AG04450 (cell line): ENCODE results near the gene ADAMTS2. TPM values are rescaled to one million over a fixed set of nuclear protein-coding genes. Genes with fewer than 3 reads are reported as not detected.

ENCODE experiments used
- CTCF ChIA-PET: fragments of 300-600, 350-600 bp; formaldehyde crosslinking; extraction: SDS; loops from one replicate; lab custom pipeline; 2022; ENCODE audit warnings: antibody characterized with exemption, inconsistent platforms; lab: Charles Lee
- POLR2A ChIA-PET: fragments of 350-600 bp; formaldehyde crosslinking; extraction: SDS; loops from one replicate; lab custom pipeline; 2021; ENCODE audit warnings: antibody characterized with exemption, inconsistent platforms; lab: Yijun Ruan, JAX
- DNase-seq: peaks from one replicate; pipeline ENCODE4 v3.0.0-alpha.2; 2011; ENCODE audit warnings: low read depth, low spot score
- H3K27ac ChIP-seq: one replicate; pipeline ENCODE4 v1.5.1; 2012; ENCODE audit warnings: low read depth, low read length, control low read depth
- H3K27me3 ChIP-seq: one replicate; pipeline ENCODE4 v1.6.0; 2012; ENCODE audit warnings: low read length; ENCODE audit not compliant: control insufficient read depth, insufficient read depth
- H3K4me3 ChIP-seq: 2 replicates; pipeline ENCODE4 v1.5.1; 2011; ENCODE audit warnings: mild to moderate bottlenecking, low read depth, low read length, control low read depth
- H3K9me3 ChIP-seq: 2 replicates; pipeline ENCODE4 v1.5.1; 2012; ENCODE audit warnings: low read length; ENCODE audit not compliant: control insufficient read depth, insufficient read depth
- CTCF ChIP-seq: IDR thresholded peaks from 2 replicates; pipeline ENCODE4 v1.5.1; 2011; ENCODE audit warnings: low read depth, low read length, control low read depth, inconsistent platforms
- polyA plus RNA-seq: library from polyadenylated mRNA; depleted of rRNA; stranded (reverse); fragments of >200 nt; gene quantifications from 2 replicates; pipeline ENCODE4 v1.2.3, GENCODE V29; 2011

The ADAMTS2 gene
- polyA plus RNA-seq, 1 experiment, result 22.6 TPM

- ChIA-PET CTCF (interaction anchor here (1.5 to 2.6 kb wide), 2 partner anchors 110 to 156 kb away, joined by 3 to 8 read pairs; no protein-coding TSS in a partner anchor), POLR2A (no interaction called here)
- Histone ChIP-seq H3K9me3 (no peaks in the 10 kb centered on the region; the same call in 1 of the 2 replicates), H3K27me3 (no peaks in the 10 kb centered on the region), H3K27ac (no peak overlapping the region), H3K4me3 (no peak overlapping the region)
- DNase-seq, result no peak
- TF ChIP-seq CTCF, result no peak
Observed at GRCh38 chr5:179323026-179323870, 22.0 kb downstream of the ADAMTS2 start.

- ChIA-PET CTCF (interaction anchor here (1.5 to 2.6 kb wide), 2 partner anchors 109 to 155 kb away, joined by 3 to 8 read pairs; no protein-coding TSS in a partner anchor), POLR2A (no interaction called here)
- Histone ChIP-seq H3K4me3 (no peak overlapping the region), H3K27me3 (no peaks in the 10 kb centered on the region), H3K27ac (no peak overlapping the region), H3K9me3 (no peaks in the 10 kb centered on the region; the same call in 1 of the 2 replicates)
- DNase-seq, result no peak
- no peak for TF ChIP-seq CTCF
Observed at GRCh38 chr5:179322071-179323025, 22.9 kb downstream of the ADAMTS2 start.

- POLR2A ChIA-PET, result no interaction called here
- CTCF ChIA-PET, result interaction anchor here (1.5 kb wide), 1 partner anchor 108 kb away, joined by 3 read pairs; no protein-coding TSS in a partner anchor
- Histone ChIP-seq H3K9me3 (peaks cover 5% of the 10 kb centered on the region), H3K27ac (no peak overlapping the region), H3K4me3 (no peak overlapping the region), H3K27me3 (no peaks in the 10 kb centered on the region)
- TF ChIP-seq CTCF, result no peak
- DNase-seq, result no peak
Observed at GRCh38 chr5:179321206-179321987, 23.9 kb downstream of the ADAMTS2 start.

- CTCF ChIA-PET, result interaction anchor here (0.6 kb wide), 1 partner anchor 152 kb away, joined by 3 read pairs; no protein-coding TSS in a partner anchor
- Histone ChIP-seq H3K27ac (peak overlapping the region; percentile 47), H3K4me3 (no peak overlapping the region), H3K9me3 (peaks cover 19% of the 10 kb centered on the region), H3K27me3 (no peaks in the 10 kb centered on the region)
- POLR2A ChIA-PET, result no interaction called here
- TF ChIP-seq CTCF, result no peak
- DNase-seq, result no peak
Observed at GRCh38 chr5:179319741-179320281, 25.4 kb downstream of the ADAMTS2 start.
